B cell (primary cell): ENCODE measurements around the gene LCP1. TPM values are rescaled to one million over a fixed set of nuclear protein-coding genes. Genes with fewer than 3 reads are reported as not detected.

ENCODE experiments used
- ATAC-seq: fragments of 200-7000 bp; cut with Tn5 transposase; one replicate; pipeline ENCODE4 v1.10.0; 2021; ENCODE audit warnings: low read depth, mild to moderate bottlenecking, moderate number of reproducible peaks, moderate library complexity
- CTCF ChIA-PET: fragments of 350-600 bp; sonication (Branson Sonifier 250); formaldehyde crosslinking; loops from one replicate; lab custom pipeline; 2021; ENCODE audit warnings: antibody characterized with exemption, inconsistent platforms; lab: Charles Lee
- POLR2A ChIA-PET: fragments of 350-600 bp; sonication (Branson Sonifier 250); formaldehyde crosslinking; loops from one replicate; lab custom pipeline; 2021; ENCODE audit warnings: antibody characterized with exemption; lab: Charles Lee
- DNase-seq: peaks from one replicate; pipeline ENCODE4 v3.0.0; 2013
- H2AFZ ChIP-seq: 2 replicates; pipeline ENCODE4 v1.6.1; 2012; ENCODE audit warnings: mild to moderate bottlenecking, low read depth, low read length; ENCODE audit not compliant: insufficient read depth, poor library complexity, severe bottlenecking
- H3K27ac ChIP-seq, 2 donors: 1 replicate in 1 of 2; 2 replicates in 1 of 2; pipeline ENCODE4 v1.5.1; 2012 to 2013; ENCODE audit warnings: low read length in 2 of 2, mild to moderate bottlenecking in 2 of 2, moderate library complexity in 1 of 2
- H3K27me3 ChIP-seq, 4 experiments: fragments of 200-600 bp in 1 of 4; sonication (generic) in 1 of 4; replicated peaks in 1 of 4; 1 replicate in 2 of 4; 2 replicates in 2 of 4; pipeline versions ENCODE4 v1.6.1 to v1.7.0; 2013 to 2016; ENCODE audit warnings: low read length in 3 of 4, mild to moderate bottlenecking in 2 of 4, mixed read lengths in 1 of 4, moderate library complexity in 1 of 4; ENCODE audit not compliant: insufficient read depth in 4 of 4, control insufficient read depth in 3 of 4; ENCODE audit errors: control extremely low read depth in 1 of 4
- H3K36me3 ChIP-seq, 2 experiments: replicated peaks in 1 of 2; 1 replicate in 1 of 2; 2 replicates in 1 of 2; pipeline versions ENCODE4 v1.6.1 to v1.7.1; 2013; ENCODE audit warnings: low read length in 1 of 2; ENCODE audit not compliant: insufficient read depth in 2 of 2, control insufficient read depth in 1 of 2; ENCODE audit errors: control extremely low read depth in 1 of 2, extremely low read depth in 1 of 2
- H3K4me1 ChIP-seq, 2 donors: fragments of 200-600 bp in 1 of 2; sonication (generic) in 1 of 2; 1 replicate in 1 of 2; 2 replicates in 1 of 2; pipeline versions ENCODE4 v1.5.1 to v1.6.1; 2013 to 2017; ENCODE audit warnings: low read length in 2 of 2; ENCODE audit not compliant: control insufficient read depth in 2 of 2, insufficient read depth in 2 of 2
- H3K4me2 ChIP-seq: replicated peaks from 2 replicates; pipeline ENCODE3; 2012; ENCODE audit warnings: mild to moderate bottlenecking, low read depth, low read length; ENCODE audit not compliant: poor library complexity, severe bottlenecking
- H3K4me3 ChIP-seq, 5 experiments: fragments of 200-600 bp in 1 of 5; sonication (generic) in 1 of 5; 1 replicate in 3 of 5; 2 replicates in 2 of 5; pipeline versions ENCODE4 v1.5.1 to v1.7.0; 2011 to 2016; ENCODE audit warnings: low read length in 4 of 5, mild to moderate bottlenecking in 4 of 5, low read depth in 2 of 5, control low read depth in 1 of 5, moderate library complexity in 1 of 5; ENCODE audit not compliant: insufficient read depth in 1 of 5; ENCODE audit errors: control extremely low read depth in 1 of 5, extremely low read depth in 1 of 5
- H3K79me2 ChIP-seq: fragments of 200-600 bp; sonication (generic); one replicate; pipeline ENCODE4 v1.6.0; 2016; ENCODE audit warnings: low read length; ENCODE audit not compliant: control insufficient read depth, insufficient read depth
- H3K9ac ChIP-seq: fragments of 200-600 bp; sonication (generic); 2 replicates; pipeline ENCODE4 v1.6.1; 2017; ENCODE audit warnings: mild to moderate bottlenecking, low read length, moderate library complexity
- H3K9me3 ChIP-seq, 3 donors: one replicate each; pipeline versions ENCODE4 v1.6.1 to v1.7.1; 2013; ENCODE audit warnings: low read length in 2 of 3; ENCODE audit not compliant: control insufficient read depth in 2 of 3, insufficient read depth in 1 of 3; ENCODE audit errors: control extremely low read depth in 1 of 3
- H4K20me1 ChIP-seq: 2 replicates; pipeline ENCODE4 v1.6.0; 2012; ENCODE audit warnings: mild to moderate bottlenecking, low read length; ENCODE audit not compliant: insufficient read depth, control insufficient read depth, poor library complexity, severe bottlenecking
- H3K27ac Mint-ChIP-seq: one replicate; pipeline ENCODE4 v1.8.0; 2021; ENCODE audit warnings: mixed read lengths
- H3K27me3 Mint-ChIP-seq: one replicate; pipeline ENCODE4 v1.8.0; 2021; ENCODE audit warnings: mixed read lengths
- H3K4me1 Mint-ChIP-seq: one replicate; pipeline ENCODE4 v1.8.0; 2021; ENCODE audit warnings: mixed read lengths
- H3K4me3 Mint-ChIP-seq: one replicate; pipeline ENCODE4 v1.8.0; 2021; ENCODE audit warnings: mixed read lengths
- H3K9me3 Mint-ChIP-seq: one replicate; pipeline ENCODE4 v1.8.0; 2022; ENCODE audit warnings: mixed read lengths; ENCODE audit not compliant: insufficient read depth
- CTCF ChIP-seq: fragments of 200-600 bp; IDR thresholded peaks from one replicate; pipeline ENCODE4 v1.8.0; 2022; ENCODE audit warnings: antibody characterized with exemption, mild to moderate bottlenecking
- EZH2 ChIP-seq: IDR thresholded peaks from 2 replicates; pipeline ENCODE4 v1.6.1; 2012; ENCODE audit warnings: borderline replicate concordance, low read depth, mild to moderate bottlenecking, moderate library complexity, low read length; ENCODE audit not compliant: insufficient read depth, poor library complexity, severe bottlenecking
- WGBS: methylation state at CpG from one replicate; pipeline ENCODE4 v1.1.5; 2013; ENCODE audit warnings: missing lambda C conversion rate; ENCODE audit not compliant: insufficient coverage; 5-methylcytosine and 5-hydroxymethylcytosine counted together
- intact Hi-C: fragments of 100-400 bp; cut with micrococcal nuclease; formaldehyde crosslinking; loops from one replicate; pipeline ENCODE4 v1.10.0; 2022
- polyA plus RNA-seq: library from polyadenylated mRNA; depleted of rRNA; stranded (reverse); fragments of >200 nt; gene quantifications from 2 replicates; pipeline ENCODE4 v1.2.3, GENCODE V29; 2012
- total RNA-seq, 2 donors: library from RNA; stranded (reverse); fragments of 120-200 nt in 1 of 2; gene quantifications; 1 replicate in 1 of 2; 2 replicates in 1 of 2; pipeline versions ENCODE4 v1.2.3 to v1.2.4, GENCODE V29; 2013 to 2022

Gene LCP1
- total and polyA plus RNA-seq, 2 donors (not counting 1 experiment from before 2014, with no cell fraction given) = 151 to 243 TPM

GRCh38 chr13:46113596-46113995 lies 68.4 kb downstream of the LCP1 start:
- no peak overlapping the region for H3K4me2 ChIP-seq
- H2AFZ ChIP-seq = no peak overlapping the region
- H3K27me3 ChIP-seq = peaks cover 0 to 4% (median 1%) of the 10 kb centered on the region in 4 experiments
- no peak for DNase-seq
- H3K4me3 Mint-ChIP-seq = no peak overlapping the region
- H3K27ac Mint-ChIP-seq = no peak overlapping the region
- ChIA-PET CTCF (no interaction called here), POLR2A (no interaction called here)
- intact Hi-C loops = no loop called here
- no peak overlapping the region for H3K9ac ChIP-seq
- H3K4me3 ChIP-seq = no peak overlapping the region
- no peaks in the 10 kb centered on the region for H3K4me1 Mint-ChIP-seq
- no peak for ATAC-seq
- H3K36me3 ChIP-seq = no peaks in the 10 kb centered on the region
- no peaks in the 10 kb centered on the region for H3K4me1 ChIP-seq
- 79% methylated on average over 2 of the region's 2 CpGs for WGBS
- H3K9me3 ChIP-seq = no peaks in the 10 kb centered on the region
- TF ChIP-seq CTCF (no peak), EZH2 (no peak)
- no peak overlapping the region for H3K27ac ChIP-seq
- H3K79me2 ChIP-seq = no peaks in the 10 kb centered on the region
- H3K9me3 Mint-ChIP-seq = no peaks in the 10 kb centered on the region
- H3K27me3 Mint-ChIP-seq = peaks cover 30% of the 10 kb centered on the region
- H4K20me1 ChIP-seq = no peaks in the 10 kb centered on the region

- no peak for DNase-seq
- H3K4me1 Mint-ChIP-seq = peaks cover 5% of the 10 kb centered on the region
- Histone ChIP-seq H3K9me3 (no peaks in the 10 kb centered on the region), H3K36me3 (no peaks in the 10 kb centered on the region), H3K4me1 (no peaks in the 10 kb centered on the region), H3K27ac (no peak overlapping the region), H3K9ac (no peak overlapping the region), H3K79me2 (no peaks in the 10 kb centered on the region), H3K4me2 (no peak overlapping the region), H4K20me1 (no peaks in the 10 kb centered on the region), H2AFZ (no peak overlapping the region), H3K27me3 (peaks cover 0 to 4% (median 1%) of the 10 kb centered on the region in 4 experiments), H3K4me3 (no peak overlapping the region)
- intact Hi-C loops = no loop called here
- no peak overlapping the region for H3K4me3 Mint-ChIP-seq
- no peak overlapping the region for H3K27ac Mint-ChIP-seq
- ChIA-PET CTCF (no interaction called here), POLR2A (no interaction called here)
- H3K27me3 Mint-ChIP-seq = peaks cover 33% of the 10 kb centered on the region
- TF ChIP-seq EZH2 (no peak), CTCF (no peak)
- no peak for ATAC-seq
- H3K9me3 Mint-ChIP-seq = no peaks in the 10 kb centered on the region
These were observed 70.8 kb downstream of the LCP1 start for GRCh38 chr13:46111151-46111550.
